HEK293T (cell line): ENCODE data around the gene UBAC1.

Source experiments
- CTBP1 ChIP-seq: fragments of 450-650 bp; IDR thresholded peaks from 2 replicates; pipeline ENCODE4 v1.6.1; 2016; ENCODE audit warnings: borderline replicate concordance
- ELF4 ChIP-seq: fragments of 450-650 bp; IDR thresholded peaks from 2 replicates; pipeline ENCODE4 v1.6.1; 2017; ENCODE audit warnings: antibody characterized with exemption
- FOXA1 ChIP-seq: fragments of 450-650 bp; IDR thresholded peaks from 2 replicates; pipeline ENCODE4 v1.6.1; 2016; ENCODE audit warnings: mild to moderate bottlenecking
- FOXM1 ChIP-seq: fragments of 450-650 bp; IDR thresholded peaks from 2 replicates; pipeline ENCODE4 v1.6.1; 2017; ENCODE audit warnings: mild to moderate bottlenecking, borderline replicate concordance
- HDGF ChIP-seq: fragments of 450-650 bp; IDR thresholded peaks from 2 replicates; pipeline ENCODE4 v1.6.1; 2017; ENCODE audit warnings: antibody characterized with exemption, borderline replicate concordance
- L3MBTL2 ChIP-seq: fragments of 450-650 bp; conservative IDR thresholded peaks from 2 replicates; pipeline ENCODE4 v1.6.1; 2016; ENCODE audit warnings: mild to moderate bottlenecking
- NFRKB ChIP-seq: fragments of 450-650 bp; IDR thresholded peaks from 2 replicates; pipeline ENCODE4 v1.6.1; 2016; ENCODE audit warnings: mild to moderate bottlenecking, moderate library complexity

GRCh38 chr9:135961277-135961715 lies at the start of gene UBAC1:
- TF ChIP-seq ELF4 (no peak), CTBP1 (no peak), L3MBTL2 (peak; percentile 89), HDGF (no peak), FOXA1 (no peak), FOXM1 (no peak), NFRKB (no peak)
